HG02759 (cell line): ENCODE measurements around the gene LRRTM4.

Experiments
- ATAC-seq: cut with Tn5 transposase; IDR thresholded peaks from one replicate; pipeline ENCODE4 v1.9.1; 2021; ENCODE audit warnings: mild to moderate bottlenecking, moderate library complexity; ENCODE audit not compliant: unreplicated experiment

Gene LRRTM4

GRCh38 chr2:77325395-77325794 lies 196.8 kb downstream of the LRRTM4 start:
- ATAC-seq, result no peak

GRCh38 chr2:77322431-77322830 lies 199.7 kb downstream of the LRRTM4 start:
- no peak for ATAC-seq

DNA sequence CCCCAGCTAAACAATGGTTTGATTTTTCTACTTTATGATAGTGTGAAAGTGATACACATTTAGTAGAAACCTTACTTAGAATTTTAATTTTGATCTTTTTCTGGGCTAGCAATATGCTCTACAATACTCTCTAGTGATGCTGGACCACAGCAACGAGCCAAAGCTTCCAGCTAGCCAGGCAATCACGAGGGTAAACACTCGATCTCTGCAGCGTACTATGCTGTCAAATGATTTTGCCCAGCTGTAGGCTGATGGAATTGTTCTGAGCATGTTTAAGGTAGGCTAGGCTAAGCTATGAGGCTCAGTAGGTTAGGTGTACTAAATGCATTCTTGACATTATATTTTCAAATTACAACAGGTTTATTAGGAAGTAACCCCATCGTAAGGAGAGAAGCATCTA lies 207.5 kb downstream of the LRRTM4 start:
- ATAC-seq, result no peak

DNA sequence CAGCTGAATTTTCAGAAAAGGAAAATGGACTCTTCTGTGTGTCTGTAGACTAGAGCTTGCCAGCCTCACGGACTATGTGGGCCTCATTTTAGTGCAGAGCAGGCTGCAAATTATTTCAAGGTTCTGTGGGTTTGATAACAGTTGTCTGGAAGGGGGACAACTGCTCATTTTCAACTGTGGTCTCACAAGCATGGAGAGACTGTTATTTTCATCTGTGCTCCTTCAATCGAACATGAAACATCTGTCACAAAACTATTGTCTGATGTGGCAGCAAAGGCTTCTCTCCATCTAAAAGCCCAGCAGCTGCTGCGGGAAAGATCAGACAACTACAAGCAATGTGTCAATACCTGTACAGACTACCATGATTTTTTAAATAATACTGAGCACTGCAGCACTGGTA lies 211.8 kb downstream of the LRRTM4 start:
- ATAC-seq, result no peak

DNA sequence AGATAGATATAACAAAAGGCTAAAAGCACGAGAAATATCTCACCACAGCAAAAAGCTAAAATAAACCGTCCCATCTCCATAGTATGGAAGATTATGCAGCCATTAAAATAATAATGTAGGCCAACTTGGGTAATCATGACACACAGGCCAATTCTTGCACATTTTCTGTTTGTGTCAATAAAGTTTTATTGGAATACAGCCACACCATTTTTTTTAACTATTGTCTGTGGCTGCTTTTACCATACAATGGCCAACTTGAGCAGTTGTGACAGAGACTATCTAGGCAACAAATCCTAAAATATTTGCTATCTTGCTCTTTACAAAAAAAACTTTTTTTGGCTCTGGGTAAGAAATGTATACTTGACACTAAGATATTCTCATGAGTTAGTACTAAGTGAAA lies 212.5 kb downstream of the LRRTM4 start:
- ATAC-seq, result no peak

DNA sequence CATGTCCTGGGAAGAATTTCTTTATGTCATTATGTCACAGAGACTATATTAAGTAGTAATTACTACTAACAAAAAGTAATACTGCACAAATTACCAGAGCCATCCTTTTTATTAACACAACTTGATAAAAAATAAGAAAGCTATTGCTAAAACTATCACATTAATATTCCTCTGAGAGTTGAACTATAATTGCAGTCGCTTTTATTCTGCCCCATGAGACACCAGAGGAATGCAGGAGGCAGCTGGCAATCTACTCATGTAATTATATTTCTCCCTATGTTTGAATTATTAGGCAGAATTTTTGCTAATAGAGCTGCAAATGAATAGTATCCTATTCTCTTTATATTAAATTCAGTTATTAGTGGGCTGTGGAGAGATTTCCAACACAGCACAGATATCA lies 220.7 kb downstream of the LRRTM4 start:
- no peak for ATAC-seq

DNA sequence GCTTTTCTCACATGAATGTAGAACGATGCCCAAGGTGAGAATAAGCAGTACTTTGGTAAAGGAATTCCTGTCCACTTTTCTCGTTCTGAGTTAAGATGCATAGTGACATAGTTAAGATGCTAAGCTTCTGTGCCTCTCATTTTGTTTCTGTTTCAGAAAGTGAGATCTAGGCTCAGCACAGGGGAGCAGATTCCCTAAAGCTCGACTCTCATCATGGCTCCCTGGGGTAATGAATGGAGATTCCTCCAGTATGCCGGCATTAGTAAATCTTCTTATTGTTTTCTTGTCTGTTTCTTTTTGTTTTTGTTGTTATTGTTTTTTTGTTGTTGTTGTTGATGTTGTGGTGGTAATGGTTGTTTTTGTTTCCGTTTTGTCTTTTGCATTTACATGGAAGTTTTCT lies 225.4 kb downstream of the LRRTM4 start:
- no peak for ATAC-seq

DNA sequence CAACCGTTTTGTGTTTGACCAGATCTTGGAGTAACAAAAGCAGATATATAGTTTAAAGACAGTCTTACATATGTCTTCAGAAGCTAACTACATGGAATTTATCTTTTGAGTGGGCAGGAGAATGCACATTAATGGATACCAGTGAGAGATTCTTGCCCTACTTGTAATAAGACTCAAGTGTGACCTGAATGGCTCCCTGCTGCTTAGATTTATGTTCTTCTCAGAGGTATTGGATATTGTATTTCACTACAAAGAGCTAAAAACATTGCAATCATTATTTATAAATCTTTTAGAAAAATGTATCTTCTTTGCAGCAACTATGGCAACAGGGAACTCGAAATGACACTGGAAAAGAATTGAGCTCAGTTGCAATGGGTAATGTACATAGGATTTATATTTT lies 227.7 kb downstream of the LRRTM4 start:
- no peak for ATAC-seq

DNA sequence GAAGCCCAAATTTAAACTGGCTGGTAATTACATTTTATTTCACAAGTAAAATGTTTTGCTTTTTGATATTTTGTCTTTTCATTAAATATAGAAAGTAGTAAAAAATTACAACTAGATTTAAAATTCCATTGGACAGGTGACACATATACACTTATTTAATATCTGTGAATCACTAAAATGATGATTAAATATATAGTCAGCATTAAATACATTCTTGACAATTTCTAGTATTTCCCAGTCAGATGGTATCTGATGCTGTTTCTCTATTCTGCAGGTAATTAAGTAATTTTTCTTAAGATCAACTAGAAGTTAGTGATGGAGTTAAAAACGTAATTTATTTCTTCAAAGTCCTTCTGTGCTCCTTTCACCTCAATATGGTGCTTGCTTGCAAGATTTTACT lies 237.8 kb downstream of the LRRTM4 start:
- ATAC-seq, result no peak

DNA sequence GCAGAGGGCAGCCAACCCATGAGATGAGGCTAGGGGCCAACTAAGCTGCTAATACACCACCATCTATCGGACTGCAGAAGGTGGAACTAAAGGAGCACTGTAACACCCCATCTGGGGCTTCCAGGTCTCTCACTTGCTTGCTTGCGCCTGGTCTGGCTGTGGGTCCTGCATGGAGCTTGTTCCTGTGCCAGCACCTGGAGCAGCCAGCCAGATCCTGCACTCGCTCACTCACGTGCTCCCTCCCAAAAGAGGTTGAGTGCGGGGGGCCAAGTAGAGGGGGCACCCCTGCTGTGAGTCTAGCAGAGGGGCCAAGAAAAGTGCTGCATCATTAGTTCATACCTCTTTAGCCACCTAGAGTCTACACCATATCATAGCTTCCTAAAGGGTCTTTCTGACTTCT lies 250.9 kb downstream of the LRRTM4 start:
- ATAC-seq, result no peak

GRCh38 chr2:77270433-77270832 lies 251.7 kb downstream of the LRRTM4 start:
- no peak for ATAC-seq

DNA sequence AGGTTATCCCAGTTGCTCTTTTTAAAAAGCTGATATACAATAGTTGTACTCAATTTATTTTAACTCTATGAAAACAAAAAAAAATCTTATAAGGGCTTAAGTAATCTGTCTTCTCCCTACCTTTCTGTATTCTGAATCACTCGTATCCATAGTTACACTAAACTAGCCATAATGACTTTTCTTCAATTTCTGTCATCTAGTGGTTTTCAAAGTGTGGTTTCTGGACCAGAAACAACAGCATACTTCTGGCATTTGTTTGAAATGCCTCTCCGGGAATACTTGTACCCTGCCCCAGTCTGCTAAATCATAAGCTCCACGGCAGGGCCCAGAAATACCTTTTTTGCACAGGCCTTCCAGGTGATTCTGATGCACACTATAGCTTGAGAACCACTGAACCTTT lies 253.6 kb downstream of the LRRTM4 start:
- no peak for ATAC-seq

DNA sequence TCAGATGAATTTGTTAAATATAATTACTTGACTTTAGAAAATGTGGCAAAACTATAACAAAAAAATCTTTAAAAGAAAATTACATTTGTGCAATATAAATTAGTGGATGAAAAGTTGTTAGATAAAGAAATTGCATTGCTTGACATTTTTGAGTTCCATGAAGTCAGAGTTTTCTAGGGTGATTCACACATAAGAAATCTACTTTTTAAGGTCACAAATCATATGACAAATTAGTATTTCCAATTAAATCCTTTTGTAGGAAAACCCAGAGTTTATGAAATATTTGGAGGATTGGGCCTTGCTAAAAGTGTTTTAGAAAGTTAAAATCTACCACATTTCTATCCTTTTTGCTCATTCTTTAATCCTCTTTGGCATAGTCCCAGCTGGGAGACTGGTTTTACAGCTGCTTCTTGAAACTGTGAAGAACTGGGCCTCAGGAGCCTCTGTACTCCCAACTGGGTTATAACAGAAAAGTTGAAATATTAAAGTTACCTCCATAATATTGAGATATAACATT lies 289.2 kb downstream of the LRRTM4 start:
- no peak for ATAC-seq

DNA sequence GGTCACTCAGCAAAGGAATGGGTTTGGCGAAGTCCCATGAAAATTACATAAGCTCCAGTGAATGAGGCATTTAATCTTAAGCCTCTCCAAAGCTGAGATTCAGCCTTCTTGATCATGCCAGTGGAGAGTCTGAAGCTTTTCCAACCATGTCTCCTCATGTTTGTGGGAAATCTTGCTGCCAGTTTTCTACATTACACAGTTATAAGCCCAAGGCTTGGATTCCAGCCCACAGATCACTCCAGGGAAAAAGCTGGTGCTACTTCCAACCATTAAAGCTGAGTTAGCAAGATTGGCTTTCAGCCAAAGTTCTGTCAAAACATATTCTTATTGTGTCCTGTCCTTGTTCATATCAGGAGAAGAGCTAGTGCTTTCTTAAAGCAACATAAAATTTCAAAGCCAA lies 293.8 kb downstream of the LRRTM4 start:
- no peak for ATAC-seq

DNA sequence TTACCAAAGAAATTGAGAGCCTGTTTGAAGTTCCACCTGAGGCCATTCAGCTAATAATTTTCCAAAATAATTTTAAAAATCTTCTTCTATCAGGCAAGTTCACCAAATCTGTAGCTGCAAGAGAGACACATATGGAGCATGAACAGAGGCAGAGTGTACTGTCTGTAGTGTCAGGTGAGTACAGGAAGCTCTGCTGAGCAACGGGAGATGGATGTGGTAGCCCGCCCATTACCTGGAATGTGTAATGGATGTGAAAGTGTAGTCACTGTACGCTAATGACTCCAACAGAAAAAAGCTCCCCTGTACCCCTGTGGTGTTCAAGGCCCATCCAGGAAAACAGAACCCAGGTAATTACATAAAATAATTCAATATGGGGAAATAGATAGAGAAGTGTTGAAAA lies 311.5 kb downstream of the LRRTM4 start:
- ATAC-seq, result no peak

DNA sequence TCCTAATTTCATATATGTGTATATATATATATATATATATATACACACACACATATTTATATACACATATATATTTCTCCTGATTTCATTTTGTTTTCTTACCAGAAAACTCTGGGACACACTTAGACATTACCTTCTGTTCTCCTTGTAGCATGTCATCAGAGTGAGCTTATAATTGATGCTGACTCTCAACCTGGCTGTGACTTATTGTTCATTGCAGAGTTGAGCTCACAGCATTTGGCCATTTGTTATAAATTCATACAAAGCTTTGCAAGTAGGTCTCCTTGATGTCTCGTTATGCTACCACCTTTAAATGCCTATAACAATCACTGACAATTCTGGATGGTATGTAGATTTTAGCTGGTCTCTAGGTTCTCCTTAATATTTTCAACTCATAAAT lies 314.8 kb downstream of the LRRTM4 start:
- ATAC-seq, result no peak

GRCh38 chr2:77201755-77202154 lies 320.4 kb downstream of the LRRTM4 start:
- ATAC-seq, result no peak

GRCh38 chr2:77199411-77199810 lies 322.8 kb downstream of the LRRTM4 start:
- ATAC-seq, result no peak

GRCh38 chr2:77193858-77194448 lies 328.2 kb downstream of the LRRTM4 start:
- no peak for ATAC-seq

DNA sequence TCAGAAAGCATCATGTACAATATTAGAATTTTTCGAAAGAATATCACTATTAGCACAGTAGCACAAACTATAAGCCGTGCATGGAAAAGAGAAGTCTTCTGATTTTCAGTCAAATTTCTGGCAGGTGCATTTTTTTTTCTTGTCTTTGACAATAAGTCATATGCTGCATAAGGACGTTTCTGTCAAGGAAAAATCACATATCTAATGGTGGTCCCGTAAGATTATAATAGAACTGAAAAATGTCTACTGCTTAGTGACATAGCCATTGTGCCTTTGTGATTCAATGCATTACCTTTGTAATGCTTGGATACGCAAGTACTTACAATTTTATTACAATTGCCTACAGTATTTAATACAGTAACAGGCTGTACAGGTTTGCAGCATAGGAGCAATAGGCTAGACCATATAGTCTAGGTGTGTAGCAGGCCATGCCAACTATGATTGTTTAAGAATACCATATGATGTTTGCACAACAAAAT lies 329.3 kb downstream of the LRRTM4 start:
- no peak for ATAC-seq

- no peak for ATAC-seq
Observed at GRCh38 chr2:77191665-77192064, 330.5 kb downstream of the LRRTM4 start.

DNA sequence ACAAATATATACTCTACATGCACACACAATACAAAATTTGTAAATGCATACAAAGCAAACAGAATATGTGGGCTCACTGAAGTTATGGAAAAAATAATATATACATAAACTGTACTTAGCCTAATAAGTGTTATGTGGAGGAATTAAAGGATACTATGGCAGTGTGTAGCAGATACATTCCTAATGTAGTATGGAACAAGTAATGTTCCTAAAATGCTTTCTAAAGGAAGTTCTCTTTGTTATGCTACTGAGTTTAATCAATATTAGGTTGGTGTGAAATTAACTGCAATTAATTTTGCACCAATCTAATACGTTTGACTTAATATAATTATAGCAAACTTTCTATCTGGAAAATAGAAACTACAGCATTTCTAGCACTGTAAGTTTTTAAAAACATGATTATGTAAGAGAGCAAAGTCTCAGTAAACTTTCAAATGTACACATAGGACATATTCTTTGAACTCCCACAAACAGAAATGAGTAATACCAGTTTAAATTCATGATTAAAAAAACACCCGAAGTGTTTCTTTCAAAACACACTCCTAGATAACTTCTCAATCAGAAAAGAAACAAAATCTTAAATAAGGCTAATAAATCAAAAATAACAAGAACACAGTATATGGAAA lies 331.3 kb downstream of the LRRTM4 start:
- no peak for ATAC-seq

DNA sequence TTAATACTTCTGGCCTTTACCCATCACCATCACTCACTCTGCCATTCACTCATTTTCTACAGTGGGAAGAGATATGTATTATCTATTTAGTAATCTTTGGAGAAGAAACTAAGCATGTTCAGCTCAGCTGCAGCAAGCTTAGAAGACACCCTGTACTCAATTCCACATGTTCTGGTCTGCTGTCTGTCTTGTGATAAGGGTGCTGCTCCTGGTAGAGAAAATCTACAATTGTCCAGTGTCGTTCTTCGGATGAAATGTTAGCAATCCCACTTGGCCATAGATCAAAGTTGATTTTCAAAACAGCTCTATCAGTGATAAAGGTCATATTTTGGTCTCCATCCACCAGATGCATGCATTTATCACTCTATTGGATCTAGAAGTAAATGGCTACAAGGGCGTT lies 337.1 kb downstream of the LRRTM4 start:
- no peak for ATAC-seq
